ENCODE measurements around the gene BMPER. TPM values are rescaled to one million over a fixed set of nuclear protein-coding genes. Genes with fewer than 3 reads are reported as not detected.

Gene BMPER
- total RNA-seq, 1 experiment from 2014 or later = 0.50 TPM

GRCh38 chr7:33872870-33873269 is 32.5 kb upstream of the BMPER start:
- Histone ChIP-seq H3K27me3 (ENCODE audit: insufficient read depth, low read depth) (0 out of 2 replicates have a peak, but pooled peaks cover 11% of the 10 kb centered on the region), H3K9me3 (ENCODE audit: insufficient read depth, low read depth) (no peaks in the 10 kb centered on the region), H3K4me1 (replicated peaks; ENCODE audit: insufficient read depth) (0 out of 2 replicates have a peak, but pooled peaks cover 6% of the 10 kb centered on the region), H3K9me2 (ENCODE audit: insufficient read depth) (no peaks in the 10 kb centered on the region), H3K4me3 (no peak overlapping the region), H3K4me2 (no peak overlapping the region), H2AFZ (no peak overlapping the region), H3F3A (ENCODE audit: insufficient read depth, low read depth) (no peaks in the 10 kb centered on the region), H4K20me1 (ENCODE audit: insufficient read depth) (no peaks in the 10 kb centered on the region), H3K27ac (no peak overlapping the region), H3K79me2 (ENCODE audit: low read depth) (no peaks in the 10 kb centered on the region), H3K36me3 (ENCODE audit: low read depth) (no peaks in the 10 kb centered on the region)
- POLR2A ChIA-PET (ENCODE audit: unreplicated experiment) = no interaction called here
- intact Hi-C loops (cut with micrococcal nuclease; ENCODE audit: unreplicated experiment) = no loop called here
- TF ChIP-seq EZH2 (IDR thresholded peaks at IDR 0.05; ENCODE audit: low read depth) = no peak
- TF ChIP-seq, protein P1, sequence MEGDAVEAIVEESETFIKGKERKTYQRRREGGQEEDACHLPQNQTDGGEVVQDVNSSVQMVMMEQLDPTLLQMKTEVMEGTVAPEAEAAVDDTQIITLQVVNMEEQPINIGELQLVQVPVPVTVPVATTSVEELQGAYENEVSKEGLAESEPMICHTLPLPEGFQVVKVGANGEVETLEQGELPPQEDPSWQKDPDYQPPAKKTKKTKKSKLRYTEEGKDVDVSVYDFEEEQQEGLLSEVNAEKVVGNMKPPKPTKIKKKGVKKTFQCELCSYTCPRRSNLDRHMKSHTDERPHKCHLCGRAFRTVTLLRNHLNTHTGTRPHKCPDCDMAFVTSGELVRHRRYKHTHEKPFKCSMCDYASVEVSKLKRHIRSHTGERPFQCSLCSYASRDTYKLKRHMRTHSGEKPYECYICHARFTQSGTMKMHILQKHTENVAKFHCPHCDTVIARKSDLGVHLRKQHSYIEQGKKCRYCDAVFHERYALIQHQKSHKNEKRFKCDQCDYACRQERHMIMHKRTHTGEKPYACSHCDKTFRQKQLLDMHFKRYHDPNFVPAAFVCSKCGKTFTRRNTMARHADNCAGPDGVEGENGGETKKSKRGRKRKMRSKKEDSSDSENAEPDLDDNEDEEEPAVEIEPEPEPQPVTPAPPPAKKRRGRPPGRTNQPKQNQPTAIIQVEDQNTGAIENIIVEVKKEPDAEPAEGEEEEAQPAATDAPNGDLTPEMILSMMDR (conservative IDR thresholded peaks at IDR 0.05) = no peak
- CTCF ChIA-PET = no interaction called here
- no peak for DNase-seq
- BruUV-seq (replicated peaks) = no TSS peak

- Histone ChIP-seq H2AFZ (no peak overlapping the region), H3K36me3 (ENCODE audit: low read depth) (no peaks in the 10 kb centered on the region)
- no TSS peak for BruUV-seq (replicated peaks)
Measured at GRCh38 chr7:33873518-33873917, 31.8 kb upstream of the BMPER start.

DNA sequence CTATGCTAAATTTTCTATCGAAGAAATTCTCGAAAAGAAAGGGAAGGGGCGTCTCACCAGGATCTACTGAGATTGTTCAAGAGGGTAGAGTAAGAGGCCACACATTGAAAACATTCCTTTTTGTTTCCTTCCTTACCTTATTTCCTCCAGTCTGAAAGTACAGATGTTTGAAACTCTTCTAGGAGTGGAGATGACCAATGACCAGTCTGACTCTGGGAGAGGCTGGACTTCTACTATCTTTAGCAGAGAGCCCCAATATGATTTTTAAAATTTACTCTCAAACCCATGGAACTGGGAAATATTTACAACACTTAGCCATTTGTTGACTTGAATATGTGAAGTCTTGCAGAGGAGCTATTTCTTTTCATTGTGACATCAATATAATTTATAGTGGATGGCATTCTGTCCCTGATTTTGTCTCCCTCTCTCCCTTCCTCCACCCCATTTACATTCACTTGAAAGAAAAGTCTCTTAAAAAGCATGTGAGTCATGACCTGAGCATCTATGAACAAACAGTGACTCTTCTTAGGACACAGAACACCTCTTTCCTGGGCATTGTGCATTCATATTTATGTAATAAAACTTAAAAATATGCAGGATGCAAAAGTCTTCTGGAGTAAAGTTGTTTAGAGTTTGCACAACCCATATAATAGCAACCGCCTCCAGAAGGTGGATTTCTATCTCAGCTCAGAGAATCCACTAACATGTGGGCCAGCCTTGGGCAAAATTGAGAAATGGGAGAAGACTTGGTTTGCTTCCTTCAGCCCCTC is 31.2 kb upstream of the BMPER start:
- H3K27me3 ChIP-seq (ENCODE audit: insufficient read depth, low read depth) = 0 out of 2 replicates have a peak, but pooled peaks cover 7% of the 10 kb centered on the region
- 0 out of 2 replicates have a peak, but pooled peaks cover 6% of the 10 kb centered on the region for H3K4me1 ChIP-seq (replicated peaks; ENCODE audit: insufficient read depth)
- H3K79me2 ChIP-seq (ENCODE audit: low read depth) = no peaks in the 10 kb centered on the region
- no peaks in the 10 kb centered on the region for H3F3A ChIP-seq (ENCODE audit: insufficient read depth, low read depth)
- no peak overlapping the region for H2AFZ ChIP-seq
- no peak for TF ChIP-seq EZH2 (IDR thresholded peaks at IDR 0.05; ENCODE audit: low read depth)
- TF ChIP-seq, protein P1 (conservative IDR thresholded peaks at IDR 0.05) = no peak
- ChIA-PET CTCF (interaction anchor here (0.6 kb wide), 1 partner anchor 8 kb away, joined by 3 read pairs; no protein-coding TSS in a partner anchor), POLR2A (ENCODE audit: unreplicated experiment) (no interaction called here)
- intact Hi-C loops (cut with micrococcal nuclease; ENCODE audit: unreplicated experiment) = no loop called here
- DNase-seq = peak in 1 of 2 experiments; percentile 50
- H3K27ac ChIP-seq = no peak overlapping the region
- H3K4me3 ChIP-seq = no peak overlapping the region
- no peaks in the 10 kb centered on the region for H4K20me1 ChIP-seq (ENCODE audit: insufficient read depth)
- no TSS peak for BruUV-seq (replicated peaks)
- no peaks in the 10 kb centered on the region for H3K9me2 ChIP-seq (ENCODE audit: insufficient read depth)
- no peak overlapping the region for H3K4me2 ChIP-seq
- no peaks in the 10 kb centered on the region for H3K36me3 ChIP-seq (ENCODE audit: low read depth)
- H3K9me3 ChIP-seq (ENCODE audit: insufficient read depth, low read depth) = no peaks in the 10 kb centered on the region

More at GRCh38 chr7:33873518-33873917, 31.8 kb upstream of the BMPER start:
- no peaks in the 10 kb centered on the region for H3K9me2 ChIP-seq (ENCODE audit: insufficient read depth)
- H3K4me3 ChIP-seq = no peak overlapping the region
- no peak overlapping the region for H3K4me2 ChIP-seq
- H4K20me1 ChIP-seq (ENCODE audit: insufficient read depth) = no peaks in the 10 kb centered on the region
- TF ChIP-seq, protein P1 (conservative IDR thresholded peaks at IDR 0.05) = no peak
- TF ChIP-seq EZH2 (IDR thresholded peaks at IDR 0.05; ENCODE audit: low read depth) = no peak
- no peaks in the 10 kb centered on the region for H3F3A ChIP-seq (ENCODE audit: insufficient read depth, low read depth)
- no peak for DNase-seq
- ChIA-PET CTCF (interaction anchor here (0.6 kb wide), 1 partner anchor 9 kb away, joined by 3 read pairs; no protein-coding TSS in a partner anchor), POLR2A (ENCODE audit: unreplicated experiment) (no interaction called here)
- H3K27ac ChIP-seq = no peak overlapping the region
- no peaks in the 10 kb centered on the region for H3K79me2 ChIP-seq (ENCODE audit: low read depth)
- H3K4me1 ChIP-seq (replicated peaks; ENCODE audit: insufficient read depth) = 0 out of 2 replicates have a peak, but pooled peaks cover 6% of the 10 kb centered on the region
- intact Hi-C loops (cut with micrococcal nuclease; ENCODE audit: unreplicated experiment) = no loop called here
- no peaks in the 10 kb centered on the region for H3K9me3 ChIP-seq (ENCODE audit: insufficient read depth, low read depth)
- H3K27me3 ChIP-seq (ENCODE audit: insufficient read depth, low read depth) = 0 out of 2 replicates have a peak, but pooled peaks cover 11% of the 10 kb centered on the region
